GM23248 (cell line): Measurements from ENCODE around the gene CEL. TPM values are rescaled to one million over a fixed set of nuclear protein-coding genes. Genes with fewer than 3 reads are reported as not detected.
"Not testable (repeated sequence)": the region's sequence is repeated elsewhere in the genome, so short reads cannot be mapped to it uniquely, and the experiment has no call there.

ENCODE experiments used
- DNase-seq: peaks from one replicate; pipeline ENCODE4 v3.0.0-alpha.2; 2015
- H2AFZ ChIP-seq: fragments of 200-600 bp; sonication (generic); 2 replicates; pipeline ENCODE4 v1.6.1; 2016; ENCODE audit warnings: antibody characterized with exemption
- H3F3A ChIP-seq: fragments of 200-600 bp; sonication (generic); 2 replicates; pipeline ENCODE4 v1.6.1; 2016; ENCODE audit warnings: mild to moderate bottlenecking, antibody characterized with exemption, mixed run types; ENCODE audit not compliant: insufficient read depth
- H3K27ac ChIP-seq: fragments of 200-600 bp; sonication (generic); 2 replicates; pipeline ENCODE4 v1.5.1; 2016; ENCODE audit warnings: mild to moderate bottlenecking
- H3K27me3 ChIP-seq: fragments of 200-600 bp; sonication (generic); replicated peaks from 2 replicates; pipeline ENCODE4 v1.6.1; 2016; ENCODE audit warnings: mild to moderate bottlenecking; ENCODE audit not compliant: insufficient read depth
- H3K36me3 ChIP-seq: fragments of 200-600 bp; sonication (generic); 2 replicates; pipeline ENCODE4 v1.6.1; 2016; ENCODE audit warnings: low read depth, mild to moderate bottlenecking
- H3K4me1 ChIP-seq: fragments of 200-600 bp; sonication (generic); 2 replicates; pipeline ENCODE4 v1.6.1; 2016; ENCODE audit warnings: mild to moderate bottlenecking; ENCODE audit not compliant: insufficient read depth
- H3K4me2 ChIP-seq: fragments of 200-600 bp; sonication (generic); one replicate; pipeline ENCODE4 v1.6.1; 2016; ENCODE audit warnings: mild to moderate bottlenecking; ENCODE audit not compliant: unreplicated experiment
- H3K4me3 ChIP-seq: fragments of 200-600 bp; sonication (generic); 2 replicates; pipeline ENCODE4 v1.5.1; 2016; ENCODE audit warnings: mild to moderate bottlenecking
- H3K79me2 ChIP-seq: fragments of 200-600 bp; sonication (generic); 2 replicates; pipeline ENCODE4 v1.6.1; 2016; ENCODE audit warnings: mild to moderate bottlenecking; ENCODE audit not compliant: insufficient read depth
- H3K9ac ChIP-seq: fragments of 200-600 bp; sonication (generic); 2 replicates; pipeline ENCODE4 v1.6.1; 2016; ENCODE audit warnings: mild to moderate bottlenecking
- H3K9me2 ChIP-seq: fragments of 200-600 bp; sonication (generic); 2 replicates; pipeline ENCODE4 v1.6.1; 2016; ENCODE audit warnings: mixed run types, mild to moderate bottlenecking, moderate library complexity; ENCODE audit not compliant: insufficient read depth
- H3K9me3 ChIP-seq: fragments of 200-600 bp; sonication (generic); one replicate; pipeline ENCODE4 v1.6.1; 2017; ENCODE audit warnings: low read depth
- H4K20me1 ChIP-seq: fragments of 200-600 bp; sonication (generic); 2 replicates; pipeline ENCODE4 v1.6.0; 2016; ENCODE audit not compliant: insufficient read depth
- EZH2 ChIP-seq: fragments of 200-600 bp; sonication (generic); IDR thresholded peaks from 2 replicates; pipeline ENCODE4 v1.6.1; 2018; ENCODE audit warnings: antibody characterized with exemption, mild to moderate bottlenecking; ENCODE audit not compliant: insufficient read depth, poor library complexity, severe bottlenecking
- EZH2phosphoT487 ChIP-seq: fragments of 200-600 bp; sonication (generic); IDR thresholded peaks from 2 replicates; pipeline ENCODE4 v1.6.1; 2018; ENCODE audit warnings: antibody characterized with exemption, moderate library complexity, mild to moderate bottlenecking, low read depth; ENCODE audit not compliant: insufficient read depth
- WGBS, 2 experiments: methylation state at CpG; one replicate each; pipeline ENCODE4 v1.1.6; 2015 to 2017; ENCODE audit warnings: low lambda C conversion rate in 2 of 2, low coverage in 1 of 2; ENCODE audit errors: missing lambda C conversion rate in 2 of 2; 5-methylcytosine and 5-hydroxymethylcytosine counted together
- in situ Hi-C: fragments of 300-500 bp; cut with MboI; formaldehyde crosslinking; loops from 2 replicates; pipeline ENCODE4 v1.15.0; 2020
- polyA plus RNA-seq: library from polyadenylated mRNA; unstranded; fragments of >200 nt; fragmentation: Nextera tagmentation; extraction: Ambion mirVana; gene quantifications from 2 replicates; pipeline ENCODE4 v1.2.1, GENCODE V29; 2016
- total RNA-seq: library from RNA; depleted of rRNA; stranded (reverse); fragments of >200 nt; shearing (Covaris generic); gene quantifications from 2 replicates; pipeline ENCODE4 v1.2.3, GENCODE V29; 2014

CEL gene
- total and polyA plus RNA-seq, 2 experiments from 2014 or later = 0.22 TPM; not detected in 1

GRCh38 chr9:133083688-133084087 lies 21.9 kb downstream of the CEL start:
- WGBS, 2 experiments = 52 to 64% methylated on average over 3 to 8 of the region's 9 CpGs
- H3F3A ChIP-seq, H3K9ac ChIP-seq, H3K27ac ChIP-seq, H3K4me1 ChIP-seq, H3K9me3 ChIP-seq, H3K4me3 ChIP-seq, H3K4me2 ChIP-seq, in situ Hi-C loops, H4K20me1 ChIP-seq, DNase-seq, H3K36me3 ChIP-seq, H3K9me2 ChIP-seq, H3K27me3 ChIP-seq, H2AFZ ChIP-seq, H3K79me2 ChIP-seq: not testable (repeated sequence)

- 62 to 63% methylated on average over 11 to 14 of the region's 17 CpGs for WGBS, 2 experiments
- H3K9ac ChIP-seq, H3K4me1 ChIP-seq, H3F3A ChIP-seq, H3K27ac ChIP-seq, H4K20me1 ChIP-seq, H2AFZ ChIP-seq, H3K79me2 ChIP-seq, in situ Hi-C loops, H3K4me2 ChIP-seq, H3K36me3 ChIP-seq, H3K9me2 ChIP-seq, H3K9me3 ChIP-seq, H3K27me3 ChIP-seq, H3K4me3 ChIP-seq, DNase-seq: not testable (repeated sequence)
Observed at GRCh38 chr9:133086212-133086860, 24.6 kb downstream of the CEL start.

- H3K4me3 ChIP-seq = no peak overlapping the region
- no peaks in the 10 kb centered on the region for H3K79me2 ChIP-seq
- H3K27ac ChIP-seq = no peak overlapping the region
- no peak for DNase-seq
- in situ Hi-C loops = no loop called here
- H3K36me3 ChIP-seq = no peaks in the 10 kb centered on the region
- H3K4me1 ChIP-seq = no peaks in the 10 kb centered on the region
- H3K9ac ChIP-seq = no peak overlapping the region
- no peak overlapping the region for H3K4me2 ChIP-seq
- 0 out of 2 replicates have a peak, but pooled peaks cover 5% of the 10 kb centered on the region for H3F3A ChIP-seq
- H3K9me2 ChIP-seq = no peaks in the 10 kb centered on the region
- H3K27me3 ChIP-seq = no peaks in the 10 kb centered on the region
- TF ChIP-seq EZH2phosphoT487 (no peak), EZH2 (no peak)
- 64 to 65% methylated on average over 11 to 12 of the region's 15 CpGs for WGBS, 2 experiments
- no peak overlapping the region for H2AFZ ChIP-seq
- no peaks in the 10 kb centered on the region for H4K20me1 ChIP-seq
- H3K9me3 ChIP-seq = no peaks in the 10 kb centered on the region
Observed at GRCh38 chr9:133086894-133087293, 25.1 kb downstream of the CEL start.

GRCh38 chr9:133087429-133088145 lies 25.8 kb downstream of the CEL start:
- Histone ChIP-seq H3K27ac (no peak overlapping the region), H3K9me3 (no peaks in the 10 kb centered on the region), H3K79me2 (no peaks in the 10 kb centered on the region), H4K20me1 (no peaks in the 10 kb centered on the region), H3K4me2 (no peak overlapping the region), H3K27me3 (no peaks in the 10 kb centered on the region), H3K9ac (no peak overlapping the region), H3F3A (0 out of 2 replicates have a peak, but pooled peaks cover 5% of the 10 kb centered on the region), H3K9me2 (no peaks in the 10 kb centered on the region), H3K36me3 (no peaks in the 10 kb centered on the region), H3K4me1 (no peaks in the 10 kb centered on the region), H2AFZ (no peak overlapping the region), H3K4me3 (no peak overlapping the region)
- WGBS, 2 experiments = 30 to 34% methylated on average over 7 of the region's 7 CpGs
- TF ChIP-seq EZH2 (no peak), EZH2phosphoT487 (no peak)
- DNase-seq = no peak
- in situ Hi-C loops = no loop called here
